Endothelial cell of umbilical vein (primary cell): ENCODE results near the gene LMAN1L.

Experiments used
- EZH2 ChIP-seq: IDR thresholded peaks from 2 replicates; pipeline ENCODE4 v1.6.1; 2012; ENCODE audit warnings: borderline replicate concordance, low read depth, mild to moderate bottlenecking, moderate library complexity, low read length, inconsistent platforms; ENCODE audit not compliant: severe bottlenecking
- TF ChIP-seq, protein P1 (sequence below): IDR thresholded peaks from 2 replicates; pipeline ENCODE4 v1.6.1; 2011; ENCODE audit not compliant: insufficient read depth, insufficient read length
- TF ChIP-seq, protein P2 (sequence below), 2 donors: IDR thresholded peaks; 1 replicate in 1 of 2; 2 replicates in 1 of 2; pipeline ENCODE4 v1.5.1; 2011; ENCODE audit warnings: low read length in 2 of 2, mild to moderate bottlenecking in 2 of 2, moderate library complexity in 2 of 2, control low read depth in 1 of 2, inconsistent platforms in 1 of 2, low read depth in 1 of 2; ENCODE audit not compliant: insufficient read depth in 1 of 2; ENCODE audit errors: extremely low read depth in 1 of 2

DNA sequence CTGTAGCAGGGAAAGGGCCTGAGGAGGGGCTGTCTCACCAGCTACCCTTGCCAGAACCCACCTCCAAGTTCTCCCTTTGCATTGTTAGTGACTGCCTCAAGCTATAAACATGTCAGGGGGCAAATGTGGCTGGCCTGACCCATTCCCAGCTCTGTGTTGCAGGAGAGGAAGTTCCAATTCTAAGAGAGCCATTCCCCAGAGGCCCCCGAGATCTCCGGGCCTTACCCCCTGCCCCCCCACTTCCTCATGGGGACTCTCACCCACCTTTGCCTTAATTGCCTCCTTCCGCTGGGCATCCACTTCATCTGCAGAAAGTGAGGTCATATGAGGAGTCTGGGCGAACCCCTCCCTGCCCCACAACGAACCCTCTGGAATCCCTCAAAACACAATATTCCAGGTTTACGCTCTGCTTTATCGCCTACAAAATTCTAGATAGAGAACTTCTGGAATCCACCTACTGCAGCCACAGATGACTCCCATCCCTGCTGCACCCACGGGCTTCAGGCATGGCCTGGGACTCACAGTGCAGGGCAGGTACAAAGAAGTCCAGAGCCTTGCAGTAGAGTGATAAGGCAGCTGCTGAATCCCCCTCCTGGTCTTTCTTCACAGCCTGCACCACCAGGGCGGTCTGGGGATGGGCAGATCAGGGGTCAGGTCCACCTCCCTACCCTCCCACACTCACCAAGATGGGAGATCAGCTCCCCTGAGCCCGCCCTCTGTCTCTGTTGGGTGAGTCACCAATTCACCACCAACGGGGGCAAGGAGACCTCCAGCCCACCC lies 26.3 kb downstream of the LMAN1L start:
- TF ChIP-seq, protein P1, sequence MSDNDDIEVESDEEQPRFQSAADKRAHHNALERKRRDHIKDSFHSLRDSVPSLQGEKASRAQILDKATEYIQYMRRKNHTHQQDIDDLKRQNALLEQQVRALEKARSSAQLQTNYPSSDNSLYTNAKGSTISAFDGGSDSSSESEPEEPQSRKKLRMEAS: no peak
- TF ChIP-seq, protein P2, sequence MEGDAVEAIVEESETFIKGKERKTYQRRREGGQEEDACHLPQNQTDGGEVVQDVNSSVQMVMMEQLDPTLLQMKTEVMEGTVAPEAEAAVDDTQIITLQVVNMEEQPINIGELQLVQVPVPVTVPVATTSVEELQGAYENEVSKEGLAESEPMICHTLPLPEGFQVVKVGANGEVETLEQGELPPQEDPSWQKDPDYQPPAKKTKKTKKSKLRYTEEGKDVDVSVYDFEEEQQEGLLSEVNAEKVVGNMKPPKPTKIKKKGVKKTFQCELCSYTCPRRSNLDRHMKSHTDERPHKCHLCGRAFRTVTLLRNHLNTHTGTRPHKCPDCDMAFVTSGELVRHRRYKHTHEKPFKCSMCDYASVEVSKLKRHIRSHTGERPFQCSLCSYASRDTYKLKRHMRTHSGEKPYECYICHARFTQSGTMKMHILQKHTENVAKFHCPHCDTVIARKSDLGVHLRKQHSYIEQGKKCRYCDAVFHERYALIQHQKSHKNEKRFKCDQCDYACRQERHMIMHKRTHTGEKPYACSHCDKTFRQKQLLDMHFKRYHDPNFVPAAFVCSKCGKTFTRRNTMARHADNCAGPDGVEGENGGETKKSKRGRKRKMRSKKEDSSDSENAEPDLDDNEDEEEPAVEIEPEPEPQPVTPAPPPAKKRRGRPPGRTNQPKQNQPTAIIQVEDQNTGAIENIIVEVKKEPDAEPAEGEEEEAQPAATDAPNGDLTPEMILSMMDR (IDR thresholded peaks at IDR 0.05; ENCODE audit: extremely low read depth in 1 of 2, insufficient read depth in 1 of 2, low read depth in 1 of 2, low read length in 2 of 2): no peak
- no peak for TF ChIP-seq EZH2
